Renal cortex interstitium (tissue), 11 donors: ENCODE measurements around the gene RGR. TPM values are rescaled to one million over a fixed set of nuclear protein-coding genes. Genes with fewer than 3 reads are reported as not detected.
A peak's percentile ranks its signal among the peaks of the same experiment; 100 is the strongest.

ENCODE experiments used
- DNase-seq, 11 donors: peaks; one replicate each; pipeline ENCODE4 v3.0.0-alpha.2; 2013; ENCODE audit warnings: low read depth in 9 of 11, low spot score in 4 of 11; ENCODE audit errors: extremely low read depth in 1 of 11
- polyA plus RNA-seq, 3 donors: library from polyadenylated mRNA; unstranded; fragments of 120-200 nt; gene quantifications; one replicate each; pipeline ENCODE4 v1.2.1, GENCODE V29; 2013; ENCODE audit not compliant: insufficient read length in 3 of 3

The RGR gene
- polyA plus RNA-seq, 3 donors, result 0.23 TPM; not detected in 2

DNA sequence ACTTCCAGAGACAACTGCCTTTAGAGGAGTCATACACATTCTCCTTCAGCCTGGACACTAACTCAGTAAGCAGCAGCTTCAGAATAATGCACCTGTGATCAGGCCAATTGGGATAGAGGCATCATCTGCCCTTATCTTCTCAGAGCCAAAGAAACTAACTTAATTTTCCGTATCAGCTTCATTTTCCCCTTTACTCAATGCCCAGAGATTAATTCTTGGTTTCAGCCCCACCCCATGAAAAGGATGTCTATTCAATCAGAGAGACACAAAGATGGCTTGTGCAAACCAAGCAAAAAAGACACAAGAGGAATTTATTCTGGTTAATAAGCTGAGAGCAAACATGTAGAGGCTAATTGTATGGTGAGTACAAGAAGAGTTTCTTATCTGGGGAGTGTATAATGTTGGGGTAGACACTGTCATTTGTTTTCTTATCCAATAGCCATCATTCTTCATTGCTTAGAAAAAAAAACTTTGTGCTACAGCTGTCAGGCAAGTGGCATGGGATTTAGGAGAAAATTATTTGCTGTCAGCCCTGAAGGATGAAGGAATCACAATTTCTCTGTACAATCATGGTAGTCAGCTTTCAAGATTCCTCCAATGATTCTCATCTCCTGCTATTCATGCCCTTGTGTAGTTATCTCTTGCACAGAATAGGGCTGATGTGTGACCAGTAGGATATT, 44.8 kb downstream of the RGR start:
- no peak for DNase-seq

DNA sequence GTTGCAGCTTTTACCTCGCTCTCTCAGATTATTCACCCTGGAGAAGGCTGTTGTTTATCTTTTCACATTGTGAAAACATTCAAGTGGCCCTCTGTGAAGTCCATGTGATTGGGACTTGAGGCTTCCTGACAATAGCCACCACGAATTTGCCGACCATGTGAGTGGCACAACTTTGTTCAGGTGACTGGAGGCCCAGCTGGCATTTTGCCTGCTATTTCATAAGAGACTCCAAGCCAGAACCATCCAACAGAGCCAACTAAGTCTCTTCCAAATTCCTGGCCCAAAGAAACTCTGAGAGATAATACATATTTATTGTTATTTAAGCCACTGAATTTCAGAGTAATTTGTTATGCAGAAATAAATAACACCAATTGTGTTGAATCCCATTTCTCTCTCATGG, 45.4 kb downstream of the RGR start:
- DNase-seq, result no peak

DNA sequence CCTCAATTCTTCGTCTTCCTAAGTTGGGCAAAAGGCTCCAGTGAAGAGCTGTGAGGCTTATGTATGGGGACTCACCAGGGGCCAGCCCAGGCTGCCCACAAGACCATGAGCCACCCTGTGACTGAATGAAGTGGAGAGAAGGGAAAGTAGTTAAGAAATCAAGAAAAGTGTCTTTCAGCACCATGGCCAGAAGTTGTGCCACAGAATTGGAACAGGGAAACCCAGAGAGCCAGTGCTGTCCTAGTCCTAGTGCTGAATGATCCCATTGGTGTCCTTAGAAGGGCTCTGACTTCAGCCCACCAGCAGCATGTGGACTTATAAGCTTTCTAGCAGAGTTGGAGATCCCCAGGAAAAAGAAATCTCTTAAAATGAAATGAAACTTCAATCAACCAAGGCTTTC, 46.5 kb downstream of the RGR start:
- peak; percentile 13 to 76 (median 52) for DNase-seq

DNA sequence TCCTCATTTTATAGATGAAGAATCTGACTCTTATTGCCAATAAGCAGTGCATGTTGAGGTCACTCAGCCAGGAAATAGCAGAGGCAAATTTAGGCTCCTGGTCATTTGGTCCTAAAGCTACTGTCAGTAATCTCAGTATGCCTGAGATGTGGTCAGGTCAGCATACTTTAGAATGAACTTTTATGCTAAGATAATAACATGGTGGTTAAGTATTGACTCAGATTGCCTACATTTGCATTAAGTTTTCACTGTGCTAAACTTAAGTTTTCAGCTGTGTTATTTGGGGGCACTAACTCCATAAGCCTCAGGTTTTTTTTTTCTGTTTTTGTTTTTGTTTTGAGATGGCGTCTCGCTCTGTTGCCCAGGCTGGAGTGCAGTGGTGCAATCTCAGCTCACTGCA, 47.6 kb downstream of the RGR start:
- no peak for DNase-seq

DNA sequence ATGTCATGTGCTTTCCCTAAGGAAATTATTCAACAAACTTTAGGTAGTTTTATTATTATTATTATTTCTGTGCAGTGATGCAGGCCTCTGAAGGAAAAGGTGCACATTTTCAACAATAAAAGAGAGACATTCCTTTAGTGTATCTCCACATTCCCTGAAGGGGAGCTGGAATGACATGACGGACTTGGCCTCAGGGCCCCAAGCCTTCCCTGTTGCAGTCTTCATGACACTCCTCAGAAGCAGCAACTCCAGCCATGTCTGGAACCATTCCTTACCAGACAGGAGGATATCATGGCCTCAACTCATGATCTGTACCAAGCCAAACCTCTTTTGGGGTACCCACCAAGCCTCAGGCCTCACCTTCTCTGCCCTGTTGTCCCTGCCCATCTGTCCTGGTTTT, 48.3 kb downstream of the RGR start:
- DNase-seq, result no peak

DNA sequence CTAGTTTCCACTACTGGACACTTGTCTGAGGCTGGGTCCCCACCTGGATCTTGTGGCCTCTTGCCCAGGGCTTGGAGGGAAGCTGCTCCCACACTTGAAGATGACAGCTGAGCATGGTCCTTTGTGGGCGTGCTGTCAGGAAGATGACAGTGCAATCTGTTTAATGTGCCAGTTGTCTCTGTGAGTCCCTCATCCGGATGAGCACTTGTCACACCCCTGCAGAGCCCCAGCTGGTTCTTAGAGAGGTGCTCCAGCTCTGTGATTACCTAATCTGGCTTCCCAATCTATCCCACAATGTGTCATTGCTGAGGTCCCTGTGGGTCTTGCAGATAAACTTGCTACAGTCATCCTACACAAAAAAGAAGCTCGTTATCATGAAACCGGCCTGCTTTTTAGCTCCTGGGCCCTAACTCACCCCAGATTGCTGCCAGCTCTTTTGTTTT, 48.7 kb downstream of the RGR start:
- no peak for DNase-seq

DNA sequence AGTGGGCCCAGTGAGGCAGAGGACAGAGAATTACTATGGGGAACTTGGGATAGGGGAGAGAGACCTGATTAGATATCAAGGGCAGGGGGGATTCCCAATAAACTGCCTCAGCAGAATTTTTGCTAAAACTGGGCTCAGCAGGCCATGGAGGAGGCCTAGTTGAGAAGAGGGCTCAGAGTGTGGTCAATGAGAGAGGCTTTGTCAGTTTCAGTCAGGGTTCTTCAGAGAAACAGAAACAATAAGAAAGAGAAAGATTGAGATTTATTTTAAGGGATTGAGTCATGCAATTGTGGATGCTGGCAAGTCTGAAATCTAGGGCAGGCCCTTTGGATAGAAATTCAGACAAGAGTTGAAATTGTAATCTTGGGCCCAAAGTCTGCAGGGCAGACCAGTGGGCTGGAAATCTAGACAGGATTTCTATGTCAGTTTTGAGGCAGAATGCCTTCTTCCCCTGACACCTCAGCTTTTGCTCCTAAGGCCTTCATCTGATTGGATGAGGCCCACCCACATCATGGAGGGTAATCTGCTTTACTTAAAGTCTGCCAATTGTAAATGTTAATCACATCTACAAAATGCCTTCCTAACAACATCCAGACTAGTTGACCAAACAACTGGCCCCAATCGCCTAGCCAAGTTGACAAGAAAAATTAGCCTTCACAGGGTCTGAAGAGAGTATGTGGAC, 50.1 kb downstream of the RGR start:
- no peak for DNase-seq

DNA sequence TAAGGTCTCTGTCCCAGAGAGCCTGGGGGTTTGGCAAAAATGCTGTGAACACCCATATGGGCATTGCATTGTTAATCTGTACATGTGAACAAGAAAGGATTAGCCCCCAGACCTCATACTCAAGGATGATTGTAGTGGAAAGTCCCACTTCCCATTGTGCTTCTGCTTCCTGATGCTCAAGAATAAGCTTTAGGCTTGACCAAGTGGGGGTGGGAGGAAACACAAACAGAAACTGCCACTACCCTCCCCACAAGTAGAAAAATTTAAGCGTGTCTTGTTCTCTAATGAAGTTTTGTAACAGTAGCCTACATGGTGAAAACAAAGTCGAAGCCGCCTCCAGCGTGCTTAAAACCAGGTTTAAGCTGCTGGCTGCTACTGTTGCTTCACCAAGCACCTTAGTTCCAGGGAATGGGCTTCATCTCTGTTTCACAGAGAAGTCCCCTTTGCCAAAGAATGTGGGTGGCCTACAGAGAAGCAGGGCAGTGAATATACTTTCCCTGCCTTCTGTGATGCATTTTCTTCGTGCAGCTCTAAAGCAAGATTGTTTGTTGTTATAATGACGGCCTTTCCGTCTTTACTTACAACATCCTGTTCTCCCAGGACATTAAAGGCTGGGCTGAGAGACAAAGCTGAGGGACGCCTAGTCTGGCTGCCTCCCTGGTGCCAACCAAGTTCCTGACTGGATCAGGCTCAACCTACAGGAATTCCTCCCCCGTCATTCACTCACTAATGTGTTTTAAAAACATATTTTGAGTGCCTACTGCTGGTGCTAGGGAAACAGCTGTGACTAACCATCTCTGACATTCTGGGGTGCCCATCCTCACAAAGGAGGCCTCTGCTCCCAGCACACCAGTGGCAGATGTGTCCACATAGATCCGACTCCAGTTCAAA, 51.5 kb downstream of the RGR start:
- peak in 1 of 11 donors; percentile 3 for DNase-seq

DNA sequence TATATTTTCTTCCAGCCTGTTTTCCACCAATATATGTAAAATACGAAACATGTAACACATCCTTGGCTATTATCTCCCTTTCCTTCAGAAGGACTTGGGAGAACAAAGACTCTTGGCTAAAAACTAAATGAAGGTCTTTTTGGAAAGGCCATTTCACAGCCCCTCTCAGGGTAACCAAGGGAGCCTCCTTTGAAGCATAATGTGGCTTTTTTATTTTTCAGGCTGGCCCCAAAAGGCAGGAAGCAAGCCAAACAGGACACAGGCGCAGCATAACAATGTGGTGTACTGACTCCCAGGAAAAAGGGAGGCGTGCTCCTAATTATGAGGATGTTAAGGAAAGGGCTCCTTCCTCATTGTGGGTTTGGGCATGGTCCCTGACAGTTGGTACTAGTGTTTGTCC, 53.2 kb downstream of the RGR start:
- DNase-seq, result no peak

DNA sequence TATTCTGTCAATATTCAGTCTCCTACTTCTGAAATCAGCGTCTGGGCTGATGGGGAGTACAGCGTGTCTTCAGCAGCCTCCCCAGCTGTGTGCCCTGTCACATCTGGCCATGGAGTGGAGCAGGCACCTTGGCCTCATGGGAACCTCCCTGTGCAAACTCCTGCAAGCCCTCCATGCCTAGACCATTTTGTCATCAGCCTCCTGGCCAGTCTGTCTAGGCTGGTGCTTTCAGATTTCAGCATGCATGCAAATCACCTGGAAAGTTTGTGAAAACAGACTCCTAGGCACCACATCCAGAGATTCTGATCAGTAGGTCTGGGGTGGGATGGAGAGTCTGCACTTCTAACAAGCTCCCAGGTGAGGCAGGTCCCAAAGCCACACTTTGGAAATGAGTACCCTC, 57.4 kb downstream of the RGR start:
- DNase-seq, result no peak

DNA sequence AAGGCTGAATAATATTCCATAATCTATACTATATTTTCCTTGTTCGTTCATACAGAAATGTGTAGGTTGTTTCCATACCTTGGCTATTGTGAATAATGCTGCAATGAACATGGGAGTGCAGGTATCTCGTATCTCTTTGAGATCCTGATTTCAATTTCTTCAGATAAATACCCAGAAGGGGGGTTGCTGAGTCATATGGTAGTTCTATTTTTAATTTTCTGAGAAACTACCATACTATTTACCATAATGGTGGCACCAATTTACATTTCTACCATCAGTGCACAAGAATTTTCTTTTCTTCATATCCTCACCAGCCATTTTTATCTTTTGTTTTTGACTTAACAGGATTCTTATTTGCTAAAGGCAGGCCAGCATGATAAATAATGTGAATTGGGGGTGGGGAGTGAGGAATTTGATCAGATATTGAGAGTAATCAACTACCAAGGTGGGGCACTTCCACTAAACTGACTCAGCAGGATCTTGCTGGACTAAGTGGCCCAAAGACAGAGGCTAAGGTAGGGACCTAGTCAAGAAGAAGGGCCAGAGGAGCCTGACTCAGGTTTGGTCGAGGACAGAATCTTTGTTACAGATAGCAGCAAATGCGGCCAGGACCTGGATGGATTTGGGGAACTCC, 62.0 kb downstream of the RGR start:
- no peak for DNase-seq

DNA sequence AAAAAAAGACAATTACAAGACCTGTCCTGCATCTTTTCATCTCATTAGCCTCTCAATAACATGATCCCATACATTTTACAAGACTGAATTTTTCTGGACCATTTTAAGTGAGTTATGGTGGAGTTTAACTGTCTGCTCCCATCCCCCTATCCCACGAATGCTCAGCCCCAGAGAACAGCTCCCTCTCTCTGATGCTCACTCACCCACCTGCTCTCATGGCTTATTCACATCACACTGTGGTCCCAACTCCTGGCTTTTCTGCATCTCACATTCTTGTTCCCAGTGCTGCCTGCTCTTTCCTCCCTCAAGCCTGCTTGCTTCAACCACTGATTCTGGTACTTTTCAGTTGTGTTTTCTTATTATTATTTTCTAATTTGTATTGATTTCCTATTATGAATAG, 63.2 kb downstream of the RGR start:
- no peak for DNase-seq

DNA sequence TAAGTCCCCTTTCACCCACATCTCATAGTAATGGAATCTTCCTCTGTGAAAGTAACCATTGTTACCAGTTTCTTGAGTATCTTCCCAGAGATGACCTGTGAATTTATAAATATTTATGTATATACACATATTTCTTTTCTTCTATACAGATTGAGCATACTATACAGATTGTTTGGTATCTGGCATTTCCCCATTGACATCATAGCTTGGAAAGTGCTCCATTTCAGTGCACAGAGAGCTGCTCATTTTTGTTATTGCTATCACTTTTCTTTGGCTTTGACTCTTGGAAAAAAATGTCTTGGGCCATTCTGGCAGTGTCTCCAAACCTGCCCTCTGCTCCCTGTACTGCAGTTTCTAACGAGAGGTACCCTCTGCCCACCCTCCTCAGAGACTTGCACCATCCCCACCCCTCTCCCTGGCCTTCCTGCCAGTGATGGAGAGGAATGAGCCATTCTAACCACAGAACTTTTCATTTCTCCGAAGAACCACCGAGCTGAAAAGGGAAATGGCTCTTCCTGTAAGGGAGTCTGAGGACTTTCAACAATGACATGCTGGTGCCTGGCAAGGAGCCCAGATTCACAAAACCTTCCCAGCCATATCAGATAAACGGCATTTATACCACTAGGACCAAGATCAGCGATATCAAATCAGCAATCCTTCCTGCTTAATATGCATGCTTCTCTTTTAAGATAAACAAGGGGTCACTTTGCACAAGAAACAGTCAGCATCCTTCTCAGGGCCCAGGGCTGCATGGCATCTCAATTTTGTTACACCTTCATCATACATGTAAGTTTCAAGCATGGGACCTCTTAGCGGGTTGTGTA, 63.8 kb downstream of the RGR start:
- DNase-seq, result peak in 1 of 11 donors; percentile 9

Other genes with a start within 250 kb of the RGR start
- 100 to 1,000 TPM; 163 to 183 (median 167) TPM for gene GHITM, start 105.5 kb upstream of the RGR start, polyA plus RNA-seq
- gene GPR15LG, start 71.3 kb upstream of the RGR start, polyA plus RNA-seq, result under 1 TPM; 0.17 to 0.53 (median 0.40) TPM
- gene CDHR1, start 50.5 kb upstream of the RGR start, polyA plus RNA-seq, result under 1 TPM; 0.54 to 0.73 (median 0.73) TPM
- not detected for gene LRIT2, start 19.5 kb upstream of the RGR start, polyA plus RNA-seq
- not detected for gene LRIT1, start 3.5 kb upstream of the RGR start, polyA plus RNA-seq
- gene CCSER2, start 83.5 kb downstream of the RGR start, polyA plus RNA-seq, result 10 to 100 TPM; 25.9 to 28.6 (median 28.6) TPM